ENCODE data around the gene ME3. TPM values are rescaled to one million over a fixed set of nuclear protein-coding genes. Genes with fewer than 3 reads are reported as not detected.

The ME3 gene
- total RNA-seq, 1 donor from 2014 or later: 34.2 TPM

GRCh38 chr11:86519064-86519911, 153.1 kb downstream of the ME3 start:
- Histone ChIP-seq H3K36me3 (no peaks in the 10 kb centered on the region), H3K4me3 (no peak overlapping the region), H3K27me3 (no peaks in the 10 kb centered on the region), H3K9me3 (no peaks in the 10 kb centered on the region), H3K27ac (peak overlapping the region; percentile 61 to 72), H3K4me1 (peaks cover 8 to 43% of the 10 kb centered on the region in 2 donors)
- no peak for DNase-seq (ENCODE audit: low spot score in 2 of 2)
- intact Hi-C loops (cut with DNase I): loop anchor here (5.0 kb wide), 1 partner anchor 62 kb away; no protein-coding TSS in a partner anchor
- TF ChIP-seq, protein P1, sequence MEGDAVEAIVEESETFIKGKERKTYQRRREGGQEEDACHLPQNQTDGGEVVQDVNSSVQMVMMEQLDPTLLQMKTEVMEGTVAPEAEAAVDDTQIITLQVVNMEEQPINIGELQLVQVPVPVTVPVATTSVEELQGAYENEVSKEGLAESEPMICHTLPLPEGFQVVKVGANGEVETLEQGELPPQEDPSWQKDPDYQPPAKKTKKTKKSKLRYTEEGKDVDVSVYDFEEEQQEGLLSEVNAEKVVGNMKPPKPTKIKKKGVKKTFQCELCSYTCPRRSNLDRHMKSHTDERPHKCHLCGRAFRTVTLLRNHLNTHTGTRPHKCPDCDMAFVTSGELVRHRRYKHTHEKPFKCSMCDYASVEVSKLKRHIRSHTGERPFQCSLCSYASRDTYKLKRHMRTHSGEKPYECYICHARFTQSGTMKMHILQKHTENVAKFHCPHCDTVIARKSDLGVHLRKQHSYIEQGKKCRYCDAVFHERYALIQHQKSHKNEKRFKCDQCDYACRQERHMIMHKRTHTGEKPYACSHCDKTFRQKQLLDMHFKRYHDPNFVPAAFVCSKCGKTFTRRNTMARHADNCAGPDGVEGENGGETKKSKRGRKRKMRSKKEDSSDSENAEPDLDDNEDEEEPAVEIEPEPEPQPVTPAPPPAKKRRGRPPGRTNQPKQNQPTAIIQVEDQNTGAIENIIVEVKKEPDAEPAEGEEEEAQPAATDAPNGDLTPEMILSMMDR (IDR thresholded peaks at IDR 0.05): no peak

DNA sequence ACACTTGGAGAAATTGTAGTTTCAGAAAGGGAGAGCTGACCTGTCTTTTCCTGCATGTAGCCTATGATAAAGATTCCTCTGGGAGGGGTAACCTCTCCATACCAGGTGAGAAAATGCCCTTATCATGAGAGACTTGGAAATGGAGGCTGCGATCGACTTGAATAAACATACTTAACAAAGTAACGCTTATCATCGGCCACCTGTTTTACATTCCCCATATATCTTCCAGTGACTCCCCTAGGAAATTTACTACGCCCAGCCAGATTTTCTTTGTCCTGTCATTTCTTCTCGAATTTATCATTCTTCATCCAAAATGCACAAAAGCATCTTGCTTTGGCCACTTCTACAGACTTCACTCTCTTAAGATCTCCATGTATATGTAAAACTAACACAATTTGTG, 154.2 kb downstream of the ME3 start:
- DNase-seq (ENCODE audit: low spot score in 2 of 2): no peak
- Histone ChIP-seq H3K4me1 (peaks cover 8 to 36% of the 10 kb centered on the region in 2 donors), H3K27me3 (no peaks in the 10 kb centered on the region), H3K36me3 (no peaks in the 10 kb centered on the region), H3K9me3 (no peaks in the 10 kb centered on the region), H3K4me3 (no peak overlapping the region), H3K27ac (peak overlapping the region in 1 of 2 donors; percentile 61)
- TF ChIP-seq, protein P1 (IDR thresholded peaks at IDR 0.05): no peak
- intact Hi-C loops (cut with DNase I): loop anchor here (5.0 kb wide), 1 partner anchor 61 kb away; no protein-coding TSS in a partner anchor

GRCh38 chr11:86517557-86517956, 154.9 kb downstream of the ME3 start:
- Histone ChIP-seq H3K9me3 (no peaks in the 10 kb centered on the region), H3K4me3 (no peak overlapping the region), H3K36me3 (no peaks in the 10 kb centered on the region), H3K27ac (no peak overlapping the region), H3K4me1 (peaks cover 8 to 30% of the 10 kb centered on the region in 2 donors), H3K27me3 (no peaks in the 10 kb centered on the region)
- intact Hi-C loops (cut with DNase I): loop anchor here (5.0 kb wide), 1 partner anchor 60 kb away; no protein-coding TSS in a partner anchor
- TF ChIP-seq, protein P1 (IDR thresholded peaks at IDR 0.05): no peak
- no peak for DNase-seq (ENCODE audit: low spot score in 2 of 2)

GRCh38 chr11:86515297-86516094, 156.9 kb downstream of the ME3 start:
- no peaks in the 10 kb centered on the region for H3K9me3 ChIP-seq
- no peak for DNase-seq (ENCODE audit: low spot score in 2 of 2)
- no peaks in the 10 kb centered on the region for H3K36me3 ChIP-seq
- peaks cover 8 to 39% of the 10 kb centered on the region in 2 donors for H3K4me1 ChIP-seq
- H3K4me3 ChIP-seq: no peak overlapping the region
- TF ChIP-seq, protein P1 (IDR thresholded peaks at IDR 0.05): no peak
- H3K27ac ChIP-seq: peak overlapping the region in 1 of 2 donors; percentile 19
- H3K27me3 ChIP-seq: no peaks in the 10 kb centered on the region
- intact Hi-C loops (cut with DNase I): loop anchor here (5.0 kb wide), 1 partner anchor 58 kb away; no protein-coding TSS in a partner anchor

- DNase-seq (ENCODE audit: low spot score in 2 of 2): no peak
- Histone ChIP-seq H3K36me3 (no peaks in the 10 kb centered on the region), H3K27ac (no peak overlapping the region), H3K4me3 (no peak overlapping the region), H3K4me1 (peaks cover 2 to 29% of the 10 kb centered on the region in 2 donors), H3K27me3 (no peaks in the 10 kb centered on the region), H3K9me3 (no peaks in the 10 kb centered on the region)
- TF ChIP-seq, protein P1 (IDR thresholded peaks at IDR 0.05): no peak
- intact Hi-C loops (cut with DNase I): no loop called here
These were observed 158.0 kb downstream of the ME3 start for GRCh38 chr11:86514453-86514852.

All from ascending aorta (tissue), 2 donors.